Measurements from ENCODE around the gene PPTC7. TPM values are rescaled to one million over a fixed set of nuclear protein-coding genes. Genes with fewer than 3 reads are reported as not detected.

PPTC7 gene
- total RNA-seq, 1 donor from 2014 or later: 12.3 TPM

DNA sequence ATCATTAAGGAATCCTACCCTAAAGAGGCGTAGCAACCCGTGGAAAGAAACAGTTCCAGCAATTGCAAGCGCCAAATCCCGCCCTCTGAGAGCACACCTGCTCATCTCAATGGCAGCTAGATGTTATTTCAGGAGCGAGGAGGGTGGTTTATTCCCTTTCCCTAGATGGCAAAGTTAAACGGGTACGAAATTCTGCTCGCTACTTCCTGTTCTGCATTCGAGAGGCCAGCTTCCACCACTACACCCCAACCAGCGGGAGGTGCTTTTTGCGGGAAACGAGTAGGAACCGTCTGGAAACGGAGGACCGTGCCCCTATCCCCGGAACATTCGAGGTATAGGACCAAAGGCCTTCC lies 81.7 kb downstream of the PPTC7 start:
- peak in 1 of 2 donors; percentile 65 for DNase-seq (ENCODE audit: low spot score in 2 of 2)
- H3K27ac ChIP-seq: peak overlapping the region; percentile 92
- no peaks in the 10 kb centered on the region for H3K36me3 ChIP-seq
- intact Hi-C loops (cut with DNase I): loop anchor here (5.0 to 10.0 kb wide), 2 partner anchors 111 to 243 kb away; partner anchors contain the start of genes PPP1CC and TCTN1
- H3K9me3 ChIP-seq: no peaks in the 10 kb centered on the region
- peak overlapping the region; percentile 75 to 82 for H3K4me3 ChIP-seq
- H3K27me3 ChIP-seq: no peaks in the 10 kb centered on the region
- no peak for TF ChIP-seq CTCF (IDR thresholded peaks at IDR 0.05)
- H3K4me1 ChIP-seq: peaks cover 7 to 21% of the 10 kb centered on the region in 2 donors

DNA sequence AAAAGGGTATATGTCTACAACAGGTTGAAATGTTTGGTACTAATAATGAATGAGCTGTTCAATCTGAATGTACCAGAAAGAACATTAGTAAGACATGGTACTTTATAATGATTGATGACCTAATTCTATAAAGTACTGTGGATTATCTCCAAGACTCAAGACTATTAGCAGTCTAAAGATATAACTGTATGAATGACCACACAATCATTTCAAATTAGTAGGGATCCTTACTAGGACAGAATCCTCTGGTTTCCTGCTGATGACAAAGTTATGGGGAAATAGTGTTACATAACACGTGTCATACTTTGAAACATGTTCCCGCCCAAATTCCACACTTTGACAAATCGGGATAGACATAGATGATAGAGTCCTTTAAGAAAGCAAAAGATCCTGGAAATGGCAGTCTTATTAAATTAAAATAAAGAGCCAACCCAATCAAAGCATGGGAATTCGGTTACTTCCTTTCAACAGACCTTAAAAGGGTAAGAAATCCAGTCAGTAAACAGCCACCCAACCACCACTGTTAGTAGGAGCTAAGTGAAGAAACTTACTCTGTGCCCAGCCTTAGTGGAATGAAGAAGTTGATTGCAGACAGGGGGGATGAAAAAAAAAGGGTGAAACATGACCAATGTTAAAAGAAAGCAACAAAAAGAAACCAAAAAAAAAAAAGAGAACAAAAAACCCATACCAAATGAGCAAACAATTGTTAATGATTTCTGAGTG lies 84.0 kb downstream of the PPTC7 start:
- H3K9me3 ChIP-seq: no peaks in the 10 kb centered on the region
- TF ChIP-seq CTCF (IDR thresholded peaks at IDR 0.05): no peak
- intact Hi-C loops (cut with DNase I): no loop called here
- no peaks in the 10 kb centered on the region for H3K27me3 ChIP-seq
- H3K4me3 ChIP-seq: no peak overlapping the region
- DNase-seq (ENCODE audit: low spot score in 2 of 2): no peak
- peaks cover 18% of the 10 kb centered on the region in 2 donors for H3K36me3 ChIP-seq
- peaks cover 7 to 21% of the 10 kb centered on the region in 2 donors for H3K4me1 ChIP-seq
- H3K27ac ChIP-seq: peak overlapping the region in 1 of 2 donors; percentile 4

Other genes with a start within 250 kb of the PPTC7 start
- 34.7 TPM for gene ANAPC7, start 179.6 kb downstream of the PPTC7 start, total RNA-seq
- 76.5 TPM for gene ARPC3, start 133.0 kb downstream of the PPTC7 start, total RNA-seq
- 5.6 TPM for gene GPN3, start 115.1 kb downstream of the PPTC7 start, total RNA-seq
- gene FAM216A, start 114.5 kb downstream of the PPTC7 start, total RNA-seq: 2.1 TPM
- gene VPS29, start 81.2 kb downstream of the PPTC7 start, total RNA-seq: 35.9 TPM
- not detected for gene RAD9B, start 81.0 kb downstream of the PPTC7 start, total RNA-seq
- gene TCTN1, start 30.8 kb upstream of the PPTC7 start, total RNA-seq: 28.4 TPM
- 1.3 TPM for gene HVCN1, start 105.8 kb upstream of the PPTC7 start, total RNA-seq
- gene PPP1CC, start 159.6 kb upstream of the PPTC7 start, total RNA-seq: 39.8 TPM

All from ascending aorta (tissue), 2 donors.